Neuronal stem cell (in vitro differentiated cells): Measurements from ENCODE around the gene UMOD.

Source experiments
- DNase-seq: peaks from one replicate; pipeline ENCODE4 v3.0.0-alpha.2; 2013; ENCODE audit warnings: low spot score
- H2AFZ ChIP-seq: one replicate; pipeline ENCODE4 v1.6.1; 2013; ENCODE audit warnings: mild to moderate bottlenecking, low read length, inconsistent platforms
- H2AK5ac ChIP-seq: 2 replicates; pipeline ENCODE4 v1.6.1; 2013; ENCODE audit warnings: low read depth, mild to moderate bottlenecking, inconsistent platforms, low read length, moderate library complexity, mixed read lengths
- H2BK120ac ChIP-seq: 2 replicates; pipeline ENCODE4 v1.6.1; 2013; ENCODE audit warnings: low read depth, mild to moderate bottlenecking, inconsistent platforms, low read length, moderate library complexity, mixed read lengths
- H2BK12ac ChIP-seq: one replicate; pipeline ENCODE4 v1.6.1; 2013; ENCODE audit warnings: low read length, inconsistent platforms
- H2BK15ac ChIP-seq: 2 replicates; pipeline ENCODE4 v1.6.1; 2013; ENCODE audit warnings: mild to moderate bottlenecking, low read length, inconsistent platforms, mixed read lengths
- H2BK5ac ChIP-seq: one replicate; pipeline ENCODE4 v1.6.1; 2013; ENCODE audit warnings: inconsistent platforms, mild to moderate bottlenecking, low read length, moderate library complexity
- H3K14ac ChIP-seq: one replicate; pipeline ENCODE4 v1.6.1; 2013; ENCODE audit warnings: low read length, inconsistent platforms
- H3K18ac ChIP-seq: 2 replicates; pipeline ENCODE4 v1.6.1; 2013; ENCODE audit warnings: low read length, inconsistent platforms
- H3K23ac ChIP-seq: 2 replicates; pipeline ENCODE4 v1.6.1; 2013; ENCODE audit warnings: low read depth, mild to moderate bottlenecking, mixed read lengths, low read length, inconsistent platforms; ENCODE audit not compliant: poor library complexity
- H3K27ac ChIP-seq: replicated peaks from 3 replicates; pipeline ENCODE4 v1.5.1; 2013; ENCODE audit warnings: low read length, inconsistent platforms
- H3K27me3 ChIP-seq, 3 experiments: 2 replicates each; pipeline ENCODE4 v1.6.1; 2013; ENCODE audit warnings: low read length in 3 of 3, mild to moderate bottlenecking in 2 of 3, inconsistent platforms in 1 of 3, low read depth in 1 of 3, mixed read lengths in 1 of 3, moderate library complexity in 1 of 3; ENCODE audit not compliant: control insufficient read depth in 3 of 3, insufficient read depth in 3 of 3
- H3K36me3 ChIP-seq, 2 donors: replicated peaks in 1 of 2; 2 replicates each; pipeline ENCODE4 v1.6.1; 2013; ENCODE audit warnings: low read length in 2 of 2; ENCODE audit not compliant: control insufficient read depth in 2 of 2, insufficient read depth in 2 of 2
- H3K4ac ChIP-seq: 2 replicates; pipeline ENCODE4 v1.6.1; 2013; ENCODE audit warnings: inconsistent platforms, mild to moderate bottlenecking, low read length, moderate library complexity
- H3K4me1 ChIP-seq, 2 donors: 1 replicate in 1 of 2; 2 replicates in 1 of 2; pipeline ENCODE4 v1.6.1; 2013; ENCODE audit warnings: low read length in 2 of 2, low read depth in 1 of 2; ENCODE audit not compliant: control insufficient read depth in 2 of 2, insufficient read depth in 1 of 2
- H3K4me2 ChIP-seq: one replicate; pipeline ENCODE4 v1.6.1; 2013; ENCODE audit warnings: mild to moderate bottlenecking, low read length, inconsistent platforms; ENCODE audit not compliant: insufficient read depth, poor library complexity, severe bottlenecking
- H3K4me3 ChIP-seq, 2 donors: 2 replicates each; pipeline ENCODE4 v1.5.1; 2013; ENCODE audit warnings: low read length in 2 of 2, mild to moderate bottlenecking in 2 of 2, inconsistent platforms in 1 of 2, moderate library complexity in 1 of 2
- H3K79me1 ChIP-seq: one replicate; pipeline ENCODE4 v1.6.1; 2013; ENCODE audit warnings: low read depth, mild to moderate bottlenecking, inconsistent platforms, low read length, moderate library complexity
- H3K9ac ChIP-seq: one replicate; pipeline ENCODE4 v1.6.1; 2013; ENCODE audit warnings: mild to moderate bottlenecking, low read depth, low read length, inconsistent platforms; ENCODE audit not compliant: poor library complexity
- H3K9me3 ChIP-seq, 2 donors: replicated peaks in 1 of 2; 2 replicates each; pipeline versions ENCODE3 to v1.6.1; 2013; ENCODE audit warnings: low read length in 2 of 2, mild to moderate bottlenecking in 2 of 2, inconsistent platforms in 1 of 2, low read depth in 1 of 2, mixed read lengths in 1 of 2, moderate library complexity in 1 of 2; ENCODE audit not compliant: control insufficient read depth in 2 of 2, insufficient read depth in 1 of 2
- H4K8ac ChIP-seq: one replicate; pipeline ENCODE4 v1.6.1; 2013; ENCODE audit warnings: low read depth, mild to moderate bottlenecking, inconsistent platforms, low read length, moderate library complexity
- H4K91ac ChIP-seq: one replicate; pipeline ENCODE4 v1.6.1; 2013; ENCODE audit warnings: low read length, low read depth, mild to moderate bottlenecking, inconsistent platforms; ENCODE audit not compliant: poor library complexity
- WGBS, 2 donors: extraction: QIAGEN DNeasy Blood & Tissue Kit; methylation state at CpG; one replicate each; pipeline ENCODE4 v1.1.7; 2013; ENCODE audit warnings: missing lambda C conversion rate in 2 of 2, mixed read lengths in 1 of 2; ENCODE audit not compliant: insufficient read length in 2 of 2, insufficient replicate concordance in 1 of 2; ENCODE audit errors: extremely low coverage in 2 of 2; 5-methylcytosine and 5-hydroxymethylcytosine counted together

Gene UMOD

DNA sequence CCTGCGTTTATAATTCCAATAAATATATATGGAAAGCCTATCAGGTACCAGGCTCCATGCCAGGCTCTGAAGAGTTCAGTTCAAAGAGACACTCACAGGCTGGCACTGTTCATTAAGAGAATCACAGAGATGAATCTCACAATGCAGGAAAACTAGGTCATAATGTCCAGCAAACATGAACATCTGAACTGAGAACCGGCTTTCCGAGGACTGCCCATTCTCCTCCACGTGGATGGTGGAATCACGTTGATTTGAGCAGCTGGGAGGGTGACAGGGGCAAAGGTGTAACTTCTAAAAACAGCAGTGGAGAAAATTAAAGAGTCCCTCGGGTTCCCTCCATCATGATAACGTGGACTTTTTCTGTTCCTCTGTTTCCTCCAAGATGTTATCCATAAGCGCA is 35.4 kb downstream of the UMOD start:
- no peak overlapping the region for H2BK15ac ChIP-seq
- WGBS, 2 donors = no CpG with 5 or more reads among the region's 8 CpGs
- H3K4me1 ChIP-seq = no peaks in the 10 kb centered on the region
- H3K9me3 ChIP-seq = no peaks in the 10 kb centered on the region
- H3K9ac ChIP-seq = no peak overlapping the region
- no peaks in the 10 kb centered on the region for H3K79me1 ChIP-seq
- H2BK5ac ChIP-seq = no peak overlapping the region
- H2BK12ac ChIP-seq = no peak overlapping the region
- H3K36me3 ChIP-seq = no peaks in the 10 kb centered on the region
- H3K18ac ChIP-seq = no peak overlapping the region
- no peak overlapping the region for H3K23ac ChIP-seq
- no peak overlapping the region for H2BK120ac ChIP-seq
- no peak overlapping the region for H2AK5ac ChIP-seq
- no peak overlapping the region for H3K4me2 ChIP-seq
- H4K91ac ChIP-seq = no peak overlapping the region
- no peaks in the 10 kb centered on the region for H3K27me3 ChIP-seq
- H3K4me3 ChIP-seq = no peak overlapping the region
- H2AFZ ChIP-seq = no peak overlapping the region
- no peak overlapping the region for H3K14ac ChIP-seq
- H3K27ac ChIP-seq = no peak overlapping the region
- no peak for DNase-seq
- H3K4ac ChIP-seq = no peak overlapping the region
- H4K8ac ChIP-seq = no peak overlapping the region

DNA sequence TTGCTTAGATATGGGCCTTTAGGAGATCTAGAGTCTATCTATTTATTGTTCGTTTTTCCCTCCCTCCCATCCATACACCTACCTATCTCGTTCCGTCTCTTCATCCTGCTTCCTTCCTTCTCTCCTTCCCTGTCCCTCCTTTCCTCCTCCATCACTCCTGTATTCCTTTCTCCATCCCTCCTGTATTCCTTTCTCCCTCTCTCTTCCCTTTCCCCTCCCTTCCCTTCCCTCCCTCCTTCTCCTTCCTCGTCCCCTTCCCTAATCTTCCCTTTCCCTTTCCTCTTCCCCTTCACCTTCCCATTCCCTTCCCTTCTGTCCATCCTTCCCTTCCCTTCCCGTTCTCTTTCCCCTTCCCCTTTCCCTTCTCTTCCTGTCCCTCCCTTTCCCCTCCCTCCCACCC is 35.8 kb downstream of the UMOD start:
- Histone ChIP-seq H2BK5ac (no peak overlapping the region), H3K4me1 (no peaks in the 10 kb centered on the region), H3K79me1 (no peaks in the 10 kb centered on the region), H3K27ac (no peak overlapping the region), H3K23ac (no peak overlapping the region), H3K27me3 (no peaks in the 10 kb centered on the region), H3K4me2 (no peak overlapping the region), H3K9me3 (no peaks in the 10 kb centered on the region), H4K8ac (no peak overlapping the region), H2BK120ac (no peak overlapping the region), H2BK15ac (no peak overlapping the region), H2AK5ac (no peak overlapping the region), H3K9ac (no peak overlapping the region), H4K91ac (no peak overlapping the region), H3K36me3 (no peaks in the 10 kb centered on the region), H3K4me3 (no peak overlapping the region), H2BK12ac (no peak overlapping the region), H3K18ac (no peak overlapping the region), H3K4ac (no peak overlapping the region), H2AFZ (no peak overlapping the region), H3K14ac (no peak overlapping the region)
- 80 to 100% methylated on average over 1 to 4 of the region's 5 CpGs for WGBS, 2 donors
- no peak for DNase-seq

DNA sequence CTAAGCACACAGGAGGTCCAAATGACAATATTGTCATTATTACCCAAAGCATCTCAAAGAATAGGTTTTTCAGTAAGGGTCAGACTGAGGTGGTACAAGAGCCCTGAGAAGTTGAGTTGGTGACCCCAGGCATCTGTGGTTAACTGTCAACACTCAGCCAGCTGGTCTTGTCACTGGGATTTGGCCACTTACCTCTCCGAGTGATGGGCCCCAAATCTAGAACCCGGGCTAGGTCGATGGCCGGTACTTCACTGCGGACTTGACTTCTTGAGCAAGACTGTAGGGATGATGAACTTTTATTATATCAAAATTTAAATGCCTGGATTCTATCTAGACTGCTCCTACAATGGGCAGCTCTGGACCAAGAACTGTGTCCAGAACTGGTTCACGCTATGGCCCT is 36.8 kb downstream of the UMOD start:
- Histone ChIP-seq H2BK12ac (no peak overlapping the region), H2BK5ac (no peak overlapping the region), H3K27me3 (no peaks in the 10 kb centered on the region), H3K14ac (no peak overlapping the region), H2AFZ (no peak overlapping the region), H3K18ac (no peak overlapping the region), H4K8ac (no peak overlapping the region), H3K9ac (no peak overlapping the region), H3K4ac (no peak overlapping the region), H3K27ac (no peak overlapping the region), H2BK120ac (no peak overlapping the region), H3K4me2 (no peak overlapping the region), H3K4me1 (no peaks in the 10 kb centered on the region), H2AK5ac (no peak overlapping the region), H3K4me3 (no peak overlapping the region), H4K91ac (no peak overlapping the region), H2BK15ac (no peak overlapping the region), H3K9me3 (no peaks in the 10 kb centered on the region), H3K36me3 (no peaks in the 10 kb centered on the region), H3K23ac (no peak overlapping the region), H3K79me1 (no peaks in the 10 kb centered on the region)
- WGBS, 2 donors = no CpG with 5 or more reads among the region's 6 CpGs
- no peak for DNase-seq

DNA sequence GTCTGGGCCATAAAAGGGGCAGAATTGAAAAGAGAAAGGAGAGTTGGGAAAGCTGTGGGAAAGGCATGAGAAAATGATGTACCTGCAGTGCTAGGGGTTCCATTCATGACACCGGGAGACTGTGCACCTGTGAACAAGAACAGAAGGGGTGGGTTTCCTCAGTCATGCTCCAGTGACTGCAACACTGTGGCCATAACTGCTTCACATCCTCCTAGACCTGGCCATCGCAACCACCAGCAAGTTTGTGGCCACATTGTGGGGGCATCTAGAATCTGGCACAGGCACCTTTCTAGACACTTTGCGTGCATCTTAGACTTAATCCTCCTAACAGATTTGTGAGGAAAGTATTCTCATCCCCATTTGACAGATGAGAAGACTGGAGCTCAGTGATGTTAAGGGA is 37.9 kb downstream of the UMOD start:
- Histone ChIP-seq H3K27me3 (no peaks in the 10 kb centered on the region), H3K36me3 (no peaks in the 10 kb centered on the region), H3K23ac (no peak overlapping the region), H3K4ac (no peak overlapping the region), H3K79me1 (no peaks in the 10 kb centered on the region), H2BK120ac (no peak overlapping the region), H4K8ac (no peak overlapping the region), H3K18ac (no peak overlapping the region), H3K4me3 (no peak overlapping the region), H2AFZ (no peak overlapping the region), H2BK12ac (no peak overlapping the region), H3K4me1 (no peaks in the 10 kb centered on the region), H3K14ac (no peak overlapping the region), H3K9ac (no peak overlapping the region), H3K4me2 (no peak overlapping the region), H3K9me3 (no peaks in the 10 kb centered on the region), H3K27ac (no peak overlapping the region), H2BK5ac (no peak overlapping the region), H2AK5ac (no peak overlapping the region), H2BK15ac (no peak overlapping the region), H4K91ac (no peak overlapping the region)
- no peak for DNase-seq
- no CpG with 5 or more reads among the region's 3 CpGs for WGBS, 2 donors
